Measurements from ENCODE around the gene MAP2K5. TPM values are rescaled to one million over a fixed set of nuclear protein-coding genes. Genes with fewer than 3 reads are reported as not detected.

The MAP2K5 gene
- total and polyA plus RNA-seq, 8 donors: 1.8 to 94.6 (median 11.1) TPM

DNA sequence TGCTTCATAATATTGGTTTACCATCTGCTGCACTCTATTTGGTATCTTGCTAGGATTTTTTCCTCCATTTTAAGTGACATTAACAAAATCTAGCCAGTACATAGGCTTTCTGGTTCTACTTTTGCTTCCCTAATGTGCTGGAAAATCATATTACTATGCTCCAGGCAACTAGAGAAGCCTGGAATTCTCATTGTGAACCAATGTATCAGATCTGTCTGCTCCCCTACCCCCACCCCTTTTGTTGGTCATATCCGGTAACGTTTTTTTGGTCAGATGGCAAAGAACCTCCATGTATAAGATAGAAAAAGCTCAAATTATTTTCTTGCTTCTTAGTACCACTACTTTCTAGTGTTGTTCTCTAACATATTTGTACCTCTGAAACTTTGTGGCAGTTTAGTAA is 17.1 kb downstream of the MAP2K5 start:
- Histone ChIP-seq H3K27me3 (no peaks in the 10 kb centered on the region), H3K36me3 (peaks cover 0 to 30% (median 11%) of the 10 kb centered on the region in 4 donors), H3K27ac (no peak overlapping the region), H3K4me1 (no peaks in the 10 kb centered on the region), H3K9me3 (no peaks in the 10 kb centered on the region), H3K4me3 (no peak overlapping the region)
- no peak for TF ChIP-seq POLR2A (IDR thresholded peaks at IDR 0.05)
- TF ChIP-seq, protein P1, sequence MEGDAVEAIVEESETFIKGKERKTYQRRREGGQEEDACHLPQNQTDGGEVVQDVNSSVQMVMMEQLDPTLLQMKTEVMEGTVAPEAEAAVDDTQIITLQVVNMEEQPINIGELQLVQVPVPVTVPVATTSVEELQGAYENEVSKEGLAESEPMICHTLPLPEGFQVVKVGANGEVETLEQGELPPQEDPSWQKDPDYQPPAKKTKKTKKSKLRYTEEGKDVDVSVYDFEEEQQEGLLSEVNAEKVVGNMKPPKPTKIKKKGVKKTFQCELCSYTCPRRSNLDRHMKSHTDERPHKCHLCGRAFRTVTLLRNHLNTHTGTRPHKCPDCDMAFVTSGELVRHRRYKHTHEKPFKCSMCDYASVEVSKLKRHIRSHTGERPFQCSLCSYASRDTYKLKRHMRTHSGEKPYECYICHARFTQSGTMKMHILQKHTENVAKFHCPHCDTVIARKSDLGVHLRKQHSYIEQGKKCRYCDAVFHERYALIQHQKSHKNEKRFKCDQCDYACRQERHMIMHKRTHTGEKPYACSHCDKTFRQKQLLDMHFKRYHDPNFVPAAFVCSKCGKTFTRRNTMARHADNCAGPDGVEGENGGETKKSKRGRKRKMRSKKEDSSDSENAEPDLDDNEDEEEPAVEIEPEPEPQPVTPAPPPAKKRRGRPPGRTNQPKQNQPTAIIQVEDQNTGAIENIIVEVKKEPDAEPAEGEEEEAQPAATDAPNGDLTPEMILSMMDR (IDR thresholded peaks at IDR 0.05): no peak
- no peak for TF ChIP-seq POLR2AphosphoS5 (IDR thresholded peaks at IDR 0.05)
- no peak for TF ChIP-seq EP300 (IDR thresholded peaks at IDR 0.05)
- DNase-seq: no peak
- intact Hi-C loops (cut with DNase I; ENCODE audit: low total_unique reads): no loop called here
- WGBS, 5 donors: 95 to 99% (median 98%) methylated on average over 2 of the region's 2 CpGs

DNA sequence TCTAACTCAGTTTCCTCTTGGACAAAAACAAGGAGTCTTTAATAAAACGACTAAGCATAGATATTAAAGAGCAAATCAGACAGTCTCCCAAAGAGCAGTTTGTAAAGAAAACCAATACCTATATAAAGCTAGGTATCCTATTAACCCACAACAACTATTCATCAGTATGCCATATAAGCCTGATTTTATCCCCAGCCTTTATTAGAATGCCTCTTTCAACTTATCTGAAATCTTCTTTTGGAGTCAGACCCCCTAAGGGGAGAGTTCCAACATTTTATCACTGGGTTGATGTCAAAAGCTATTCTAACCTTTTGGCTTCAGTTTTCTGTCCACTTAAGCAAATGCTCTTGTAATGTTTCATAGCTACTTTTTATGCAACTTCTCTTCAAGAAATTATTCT is 17.8 kb downstream of the MAP2K5 start:
- Histone ChIP-seq H3K27me3 (no peaks in the 10 kb centered on the region), H3K4me3 (no peak overlapping the region), H3K36me3 (peaks cover 0 to 26% (median 11%) of the 10 kb centered on the region in 4 donors), H3K4me1 (no peaks in the 10 kb centered on the region), H3K9me3 (no peaks in the 10 kb centered on the region), H3K27ac (no peak overlapping the region)
- WGBS, 5 donors: 85 to 97% (median 94%) methylated on average over 1 of the region's 1 CpG
- intact Hi-C loops (cut with DNase I; ENCODE audit: low total_unique reads): no loop called here
- DNase-seq: no peak
- TF ChIP-seq, protein P1 (IDR thresholded peaks at IDR 0.05): no peak
- TF ChIP-seq EP300 (IDR thresholded peaks at IDR 0.05): no peak
- no peak for TF ChIP-seq POLR2A (IDR thresholded peaks at IDR 0.05)
- no peak for TF ChIP-seq POLR2AphosphoS5 (IDR thresholded peaks at IDR 0.05)

DNA sequence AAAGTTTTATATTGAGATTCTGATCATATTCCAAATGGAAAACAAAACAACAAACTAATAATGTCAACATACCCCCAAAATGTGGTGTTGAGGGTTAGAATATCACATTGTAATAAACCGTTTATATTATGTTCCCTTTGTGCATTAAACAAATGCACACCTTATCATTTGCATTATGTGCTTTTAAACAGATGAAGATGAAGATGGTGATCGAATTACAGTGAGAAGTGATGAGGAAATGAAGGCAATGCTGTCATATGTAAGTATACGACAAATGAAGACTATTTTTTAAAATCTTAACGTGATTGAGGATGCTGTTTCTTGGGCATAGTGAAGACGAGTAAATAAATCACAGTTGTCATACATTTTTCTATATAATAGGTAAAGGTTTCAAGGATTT is 20.6 kb downstream of the MAP2K5 start:
- Histone ChIP-seq H3K27ac (no peak overlapping the region), H3K36me3 (peaks cover 0 to 15% (median 11%) of the 10 kb centered on the region in 4 donors), H3K9me3 (no peaks in the 10 kb centered on the region), H3K4me3 (no peak overlapping the region), H3K27me3 (no peaks in the 10 kb centered on the region), H3K4me1 (no peaks in the 10 kb centered on the region)
- no peak for DNase-seq
- intact Hi-C loops (cut with DNase I; ENCODE audit: low total_unique reads): no loop called here
- WGBS, 5 donors: 92 to 95% (median 92%) methylated on average over 5 of the region's 5 CpGs
- no peak for TF ChIP-seq POLR2AphosphoS5 (IDR thresholded peaks at IDR 0.05)
- TF ChIP-seq, protein P1 (IDR thresholded peaks at IDR 0.05): no peak
- no peak for TF ChIP-seq EP300 (IDR thresholded peaks at IDR 0.05)
- no peak for TF ChIP-seq POLR2A (IDR thresholded peaks at IDR 0.05)

DNA sequence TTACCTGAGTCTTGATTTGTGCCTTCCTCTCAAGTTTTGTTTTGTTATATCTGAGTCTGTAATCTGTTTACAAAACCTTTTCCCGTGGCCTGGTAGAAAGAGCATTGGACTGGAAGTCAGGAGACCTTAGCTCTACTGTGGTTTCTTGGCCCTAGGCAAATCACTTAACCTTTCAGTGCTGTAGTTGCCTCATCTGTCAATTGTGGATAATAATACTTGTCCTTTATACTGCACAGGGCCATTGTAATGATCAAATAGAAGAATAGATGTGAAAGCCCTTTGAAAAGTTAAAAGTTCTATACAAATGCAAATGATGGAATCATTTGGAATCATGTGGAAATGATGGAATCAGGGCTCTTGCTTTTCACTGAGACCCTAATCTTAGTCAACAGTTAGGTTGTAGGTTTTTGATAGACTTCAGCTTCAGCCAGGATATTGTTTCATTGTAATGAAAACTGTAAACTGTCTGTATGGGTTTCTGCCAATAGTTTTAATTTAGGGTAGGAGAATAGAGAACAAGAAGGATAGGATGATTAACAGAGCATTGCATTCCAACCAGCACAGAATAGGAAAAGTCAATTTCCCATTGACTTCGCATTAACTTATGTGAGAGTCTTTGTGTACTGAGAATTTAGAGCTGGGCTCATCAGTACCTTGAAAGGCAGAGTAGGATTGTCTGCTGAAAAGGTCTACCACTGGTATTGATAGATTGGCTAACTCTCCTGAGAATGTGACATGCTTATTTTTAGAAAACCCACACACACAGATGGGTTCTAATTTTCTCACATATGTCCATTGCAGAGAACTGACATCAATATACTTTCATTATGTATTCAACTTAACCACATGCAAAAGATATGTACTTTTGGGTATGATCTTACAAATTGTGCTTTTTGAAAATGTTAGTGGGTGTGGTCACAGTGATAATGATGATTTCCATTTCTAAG is 21.8 kb downstream of the MAP2K5 start:
- TF ChIP-seq, protein P1 (IDR thresholded peaks at IDR 0.05): no peak
- TF ChIP-seq POLR2A (IDR thresholded peaks at IDR 0.05) (no peak), POLR2AphosphoS5 (IDR thresholded peaks at IDR 0.05) (no peak), EP300 (IDR thresholded peaks at IDR 0.05) (no peak)
- Histone ChIP-seq H3K4me3 (no peak overlapping the region), H3K27ac (no peak overlapping the region), H3K27me3 (no peaks in the 10 kb centered on the region), H3K36me3 (peaks cover 0 to 9% (median 6%) of the 10 kb centered on the region in 4 donors), H3K9me3 (no peaks in the 10 kb centered on the region), H3K4me1 (no peaks in the 10 kb centered on the region)
- intact Hi-C loops (cut with DNase I; ENCODE audit: low total_unique reads): no loop called here
- DNase-seq: no peak
- 68 to 79% (median 75%) methylated on average over 2 of the region's 2 CpGs for WGBS, 5 donors
